ENCODE results near the gene MTCL1. TPM values are rescaled to one million over a fixed set of nuclear protein-coding genes. Genes with fewer than 3 reads are reported as not detected.
A peak's percentile ranks its signal among the peaks of the same experiment; 100 is the strongest.

MTCL1 gene
- polyA plus RNA-seq, 1 experiment, result 56.6 TPM

GRCh38 chr18:8809514-8809913 is 104.2 kb downstream of the MTCL1 start:
- peaks cover 2% of the 10 kb centered on the region; the same call in 1 of the 2 replicates for H3K9me3 ChIP-seq (ENCODE audit: control insufficient read depth, insufficient read depth, low read length)
- ChIA-PET CTCF (no interaction called here), POLR2A (no interaction called here)
- H3K27me3 ChIP-seq (ENCODE audit: control insufficient read depth, insufficient read depth, low read length), result no peaks in the 10 kb centered on the region
- TF ChIP-seq, protein P1, sequence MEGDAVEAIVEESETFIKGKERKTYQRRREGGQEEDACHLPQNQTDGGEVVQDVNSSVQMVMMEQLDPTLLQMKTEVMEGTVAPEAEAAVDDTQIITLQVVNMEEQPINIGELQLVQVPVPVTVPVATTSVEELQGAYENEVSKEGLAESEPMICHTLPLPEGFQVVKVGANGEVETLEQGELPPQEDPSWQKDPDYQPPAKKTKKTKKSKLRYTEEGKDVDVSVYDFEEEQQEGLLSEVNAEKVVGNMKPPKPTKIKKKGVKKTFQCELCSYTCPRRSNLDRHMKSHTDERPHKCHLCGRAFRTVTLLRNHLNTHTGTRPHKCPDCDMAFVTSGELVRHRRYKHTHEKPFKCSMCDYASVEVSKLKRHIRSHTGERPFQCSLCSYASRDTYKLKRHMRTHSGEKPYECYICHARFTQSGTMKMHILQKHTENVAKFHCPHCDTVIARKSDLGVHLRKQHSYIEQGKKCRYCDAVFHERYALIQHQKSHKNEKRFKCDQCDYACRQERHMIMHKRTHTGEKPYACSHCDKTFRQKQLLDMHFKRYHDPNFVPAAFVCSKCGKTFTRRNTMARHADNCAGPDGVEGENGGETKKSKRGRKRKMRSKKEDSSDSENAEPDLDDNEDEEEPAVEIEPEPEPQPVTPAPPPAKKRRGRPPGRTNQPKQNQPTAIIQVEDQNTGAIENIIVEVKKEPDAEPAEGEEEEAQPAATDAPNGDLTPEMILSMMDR (IDR thresholded peaks at IDR 0.05; ENCODE audit: low read depth, low read length), result no peak
- H3K4me3 ChIP-seq (ENCODE audit: low read depth, low read length), result no peak overlapping the region
- H3K27ac ChIP-seq (ENCODE audit: low read depth, low read length), result no peak overlapping the region
- no peak for DNase-seq (ENCODE audit: low read depth, low spot score)

DNA sequence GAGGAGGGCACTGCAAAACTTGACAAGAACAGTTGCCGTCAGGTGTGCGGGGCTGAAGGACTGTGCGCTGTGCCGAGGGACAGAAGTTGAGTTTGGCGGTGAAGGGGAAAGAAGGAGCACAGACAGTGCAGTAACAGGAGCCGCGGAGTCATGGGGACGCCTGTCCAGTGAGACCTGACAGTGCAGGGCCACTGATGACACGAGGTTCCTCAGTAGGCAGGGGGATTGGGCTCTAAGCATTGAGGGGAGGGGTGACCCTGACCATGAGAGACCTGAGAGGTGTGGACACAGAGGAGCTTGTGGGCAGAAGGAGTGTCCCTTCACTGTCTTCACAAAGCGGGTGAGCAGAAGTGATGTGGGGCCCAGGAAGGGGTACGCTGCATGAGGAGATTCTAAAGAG is 104.8 kb downstream of the MTCL1 start:
- no peak for DNase-seq (ENCODE audit: low read depth, low spot score)
- H3K4me3 ChIP-seq (ENCODE audit: low read depth, low read length), result no peak overlapping the region
- TF ChIP-seq, protein P1 (IDR thresholded peaks at IDR 0.05; ENCODE audit: low read depth, low read length), result no peak
- H3K27ac ChIP-seq (ENCODE audit: low read depth, low read length), result no peak overlapping the region
- ChIA-PET POLR2A (no interaction called here), CTCF (no interaction called here)
- peaks cover 2% of the 10 kb centered on the region; the same call in 1 of the 2 replicates for H3K9me3 ChIP-seq (ENCODE audit: control insufficient read depth, insufficient read depth, low read length)
- no peaks in the 10 kb centered on the region for H3K27me3 ChIP-seq (ENCODE audit: control insufficient read depth, insufficient read depth, low read length)

GRCh38 chr18:8811115-8811514 is 105.8 kb downstream of the MTCL1 start:
- Histone ChIP-seq H3K27me3 (ENCODE audit: control insufficient read depth, insufficient read depth, low read length) (no peaks in the 10 kb centered on the region), H3K9me3 (ENCODE audit: control insufficient read depth, insufficient read depth, low read length) (peaks cover 2% of the 10 kb centered on the region; the same call in 1 of the 2 replicates), H3K4me3 (ENCODE audit: low read depth, low read length) (no peak overlapping the region), H3K27ac (ENCODE audit: low read depth, low read length) (no peak overlapping the region)
- no peak for DNase-seq (ENCODE audit: low read depth, low spot score)
- TF ChIP-seq, protein P1 (IDR thresholded peaks at IDR 0.05; ENCODE audit: low read depth, low read length), result no peak
- ChIA-PET CTCF (interaction anchor here (1.0 to 1.1 kb wide), 2 partner anchors 9 to 157 kb away, joined by 3 to 4 read pairs; no protein-coding TSS in a partner anchor), POLR2A (interaction anchor here (0.6 kb wide), 1 partner anchor 11 kb away, joined by 3 read pairs; no protein-coding TSS in a partner anchor)

GRCh38 chr18:8812631-8813030 is 107.3 kb downstream of the MTCL1 start:
- TF ChIP-seq, protein P1 (IDR thresholded peaks at IDR 0.05; ENCODE audit: low read depth, low read length), result no peak
- Histone ChIP-seq H3K9me3 (ENCODE audit: control insufficient read depth, insufficient read depth, low read length) (peaks cover 2% of the 10 kb centered on the region; the same call in 1 of the 2 replicates), H3K27me3 (ENCODE audit: control insufficient read depth, insufficient read depth, low read length) (no peaks in the 10 kb centered on the region), H3K27ac (ENCODE audit: low read depth, low read length) (peak overlapping the region; percentile 79), H3K4me3 (ENCODE audit: low read depth, low read length) (peak overlapping the region; percentile 10; the same call in 1 of the 2 replicates)
- DNase-seq (ENCODE audit: low read depth, low spot score), result no peak
- CTCF ChIA-PET, result interaction anchor here (2.5 kb wide), 1 partner anchor 175 kb away, joined by 10 read pairs; no protein-coding TSS in a partner anchor
- POLR2A ChIA-PET, result interaction anchor here (1.0 kb wide), 1 partner anchor 13 kb away, joined by 4 read pairs; no protein-coding TSS in a partner anchor

GRCh38 chr18:8813611-8814010 is 108.3 kb downstream of the MTCL1 start:
- no peak for DNase-seq (ENCODE audit: low read depth, low spot score)
- peak overlapping the region; percentile 8; the same call in 1 of the 2 replicates for H3K4me3 ChIP-seq (ENCODE audit: low read depth, low read length)
- peaks cover 2% of the 10 kb centered on the region; the same call in 1 of the 2 replicates for H3K9me3 ChIP-seq (ENCODE audit: control insufficient read depth, insufficient read depth, low read length)
- H3K27me3 ChIP-seq (ENCODE audit: control insufficient read depth, insufficient read depth, low read length), result no peaks in the 10 kb centered on the region
- CTCF ChIA-PET, result interaction anchor here (2.5 kb wide), 1 partner anchor 174 kb away, joined by 10 read pairs; no protein-coding TSS in a partner anchor
- TF ChIP-seq, protein P1 (IDR thresholded peaks at IDR 0.05; ENCODE audit: low read depth, low read length), result no peak
- POLR2A ChIA-PET, result interaction anchor here (0.9 to 1.3 kb wide), 2 partner anchors 13 to 17 kb away, joined by 5 to 8 read pairs; no protein-coding TSS in a partner anchor
- H3K27ac ChIP-seq (ENCODE audit: low read depth, low read length), result peak overlapping the region; percentile 67

Measured in AG04450 (cell line).